Muscle of leg (tissue), 11 donors: Measurements from ENCODE around the gene ACSS1. TPM values are rescaled to one million over a fixed set of nuclear protein-coding genes. Genes with fewer than 3 reads are reported as not detected.

Source experiments
- DNase-seq: peaks from one replicate; pipeline ENCODE4 v3.0.0; 2013
- H3K27ac ChIP-seq: one replicate; pipeline ENCODE4 v1.5.1; 2013; ENCODE audit warnings: mild to moderate bottlenecking, low read length, control low read depth
- H3K27me3 ChIP-seq: one replicate; pipeline ENCODE4 v1.6.1; 2013; ENCODE audit warnings: low read length; ENCODE audit not compliant: control insufficient read depth, insufficient read depth
- H3K36me3 ChIP-seq: one replicate; pipeline ENCODE4 v1.6.1; 2013; ENCODE audit warnings: low read length; ENCODE audit not compliant: control insufficient read depth, insufficient read depth
- H3K4me1 ChIP-seq: one replicate; pipeline ENCODE4 v1.6.1; 2013; ENCODE audit warnings: low read length; ENCODE audit not compliant: control insufficient read depth, insufficient read depth
- H3K4me3 ChIP-seq: one replicate; pipeline ENCODE4 v1.5.1; 2013; ENCODE audit warnings: low read length, control low read depth
- H3K9me3 ChIP-seq: replicated peaks from 2 replicates; pipeline ENCODE4 v1.6.1; 2013; ENCODE audit warnings: low read depth, low read length; ENCODE audit not compliant: control insufficient read depth
- WGBS: methylation state at CpG from one replicate; pipeline ENCODE4 v1.1.5; 2013; ENCODE audit warnings: missing lambda C conversion rate; ENCODE audit not compliant: insufficient coverage; 5-methylcytosine and 5-hydroxymethylcytosine counted together
- polyA plus RNA-seq, 8 donors: library from polyadenylated mRNA; unstranded; fragments of 120-200 nt; gene quantifications; one replicate each; pipeline versions ENCODE4 v1.2.1 to v1.2.3, GENCODE V29; 2013; ENCODE audit warnings: inconsistent platforms in 1 of 8, low replicate concordance in 1 of 8; ENCODE audit not compliant: insufficient read length in 8 of 8, insufficient read depth in 1 of 8
- total RNA-seq: library from RNA; stranded (reverse); fragments of 120-200 nt; gene quantifications from one replicate; pipeline ENCODE4 v1.2.4, GENCODE V29; 2013

ACSS1 gene
- total and polyA plus RNA-seq, 9 donors = 10.5 to 28.9 (median 21.2) TPM

- Histone ChIP-seq H3K27ac (no peak overlapping the region), H3K9me3 (no peaks in the 10 kb centered on the region), H3K27me3 (peaks cover 88% of the 10 kb centered on the region), H3K4me3 (no peak overlapping the region), H3K4me1 (peaks cover 17% of the 10 kb centered on the region), H3K36me3 (no peaks in the 10 kb centered on the region)
- DNase-seq = peak; percentile 51
- 1% methylated on average over 54 of the region's 54 CpGs for WGBS
These were observed 23.3 kb upstream of the ACSS1 start for GRCh38 chr20:25081065-25081729.

- Histone ChIP-seq H3K27ac (no peak overlapping the region), H3K27me3 (peaks cover 76% of the 10 kb centered on the region), H3K4me3 (no peak overlapping the region), H3K4me1 (peaks cover 9% of the 10 kb centered on the region), H3K9me3 (no peaks in the 10 kb centered on the region), H3K36me3 (no peaks in the 10 kb centered on the region)
- WGBS = 69% methylated on average over 4 of the region's 4 CpGs
- no peak for DNase-seq
These were observed 21.2 kb upstream of the ACSS1 start for GRCh38 chr20:25079171-25079570.

GRCh38 chr20:25078662-25079061, 20.7 kb upstream of the ACSS1 start:
- H3K27ac ChIP-seq = no peak overlapping the region
- peaks cover 72% of the 10 kb centered on the region for H3K27me3 ChIP-seq
- no peak overlapping the region for H3K4me3 ChIP-seq
- no peak for DNase-seq
- WGBS = 72% methylated on average over 8 of the region's 8 CpGs
- H3K4me1 ChIP-seq = peaks cover 4% of the 10 kb centered on the region
- no peaks in the 10 kb centered on the region for H3K9me3 ChIP-seq
- H3K36me3 ChIP-seq = no peaks in the 10 kb centered on the region

- Histone ChIP-seq H3K4me3 (no peak overlapping the region), H3K27ac (no peak overlapping the region)
- DNase-seq = no peak
These were observed 19.8 kb upstream of the ACSS1 start for GRCh38 chr20:25077610-25078169.

GRCh38 chr20:25076731-25077609, 19.0 kb upstream of the ACSS1 start:
- Histone ChIP-seq H3K27ac (no peak overlapping the region), H3K4me1 (no peaks in the 10 kb centered on the region), H3K27me3 (peaks cover 68% of the 10 kb centered on the region), H3K36me3 (no peaks in the 10 kb centered on the region), H3K4me3 (no peak overlapping the region), H3K9me3 (no peaks in the 10 kb centered on the region)
- 56% methylated on average over 7 of the region's 14 CpGs for WGBS
- no peak for DNase-seq

More at GRCh38 chr20:25077610-25078169, 19.8 kb upstream of the ACSS1 start:
- Histone ChIP-seq H3K4me1 (no peaks in the 10 kb centered on the region), H3K36me3 (no peaks in the 10 kb centered on the region), H3K9me3 (no peaks in the 10 kb centered on the region), H3K27me3 (peaks cover 70% of the 10 kb centered on the region)
- 0% methylated on average over 29 of the region's 38 CpGs for WGBS

GRCh38 chr20:25076201-25076600, 18.3 kb upstream of the ACSS1 start:
- Histone ChIP-seq H3K27me3 (peaks cover 68% of the 10 kb centered on the region), H3K27ac (no peak overlapping the region), H3K9me3 (no peaks in the 10 kb centered on the region), H3K4me1 (no peaks in the 10 kb centered on the region), H3K36me3 (no peaks in the 10 kb centered on the region), H3K4me3 (no peak overlapping the region)
- DNase-seq = no peak
- whole genome bisulfite sequencing = 65% methylated on average over 2 of the region's 2 CpGs

- Histone ChIP-seq H3K4me3 (no peak overlapping the region), H3K4me1 (no peaks in the 10 kb centered on the region), H3K36me3 (no peaks in the 10 kb centered on the region), H3K27ac (no peak overlapping the region), H3K9me3 (no peaks in the 10 kb centered on the region), H3K27me3 (peaks cover 63% of the 10 kb centered on the region)
- DNase-seq = no peak
- 67% methylated on average over 8 of the region's 9 CpGs for WGBS
These were observed 15.6 kb upstream of the ACSS1 start for GRCh38 chr20:25073544-25073943.

- Histone ChIP-seq H3K36me3 (no peaks in the 10 kb centered on the region), H3K27me3 (peaks cover 55% of the 10 kb centered on the region)
- WGBS = 51% methylated on average over 4 of the region's 7 CpGs
These were observed 14.4 kb upstream of the ACSS1 start for GRCh38 chr20:25072226-25072811.

GRCh38 chr20:25071734-25072133, 13.8 kb upstream of the ACSS1 start:
- Histone ChIP-seq H3K4me1 (no peaks in the 10 kb centered on the region), H3K27me3 (peaks cover 49% of the 10 kb centered on the region), H3K4me3 (no peak overlapping the region), H3K36me3 (no peaks in the 10 kb centered on the region), H3K27ac (no peak overlapping the region), H3K9me3 (no peaks in the 10 kb centered on the region)
- 8% methylated on average over 2 of the region's 4 CpGs for WGBS
- no peak for DNase-seq

More at GRCh38 chr20:25072226-25072811, 14.4 kb upstream of the ACSS1 start:
- Histone ChIP-seq H3K9me3 (no peaks in the 10 kb centered on the region), H3K4me1 (no peaks in the 10 kb centered on the region), H3K27ac (no peak overlapping the region), H3K4me3 (no peak overlapping the region)
- DNase-seq = no peak
